ENCODE data around the gene SF3B1.
"Not testable (repeated sequence)": the region's sequence is repeated elsewhere in the genome, so short reads cannot be mapped to it uniquely, and the experiment has no call there.

SF3B1 gene

DNA sequence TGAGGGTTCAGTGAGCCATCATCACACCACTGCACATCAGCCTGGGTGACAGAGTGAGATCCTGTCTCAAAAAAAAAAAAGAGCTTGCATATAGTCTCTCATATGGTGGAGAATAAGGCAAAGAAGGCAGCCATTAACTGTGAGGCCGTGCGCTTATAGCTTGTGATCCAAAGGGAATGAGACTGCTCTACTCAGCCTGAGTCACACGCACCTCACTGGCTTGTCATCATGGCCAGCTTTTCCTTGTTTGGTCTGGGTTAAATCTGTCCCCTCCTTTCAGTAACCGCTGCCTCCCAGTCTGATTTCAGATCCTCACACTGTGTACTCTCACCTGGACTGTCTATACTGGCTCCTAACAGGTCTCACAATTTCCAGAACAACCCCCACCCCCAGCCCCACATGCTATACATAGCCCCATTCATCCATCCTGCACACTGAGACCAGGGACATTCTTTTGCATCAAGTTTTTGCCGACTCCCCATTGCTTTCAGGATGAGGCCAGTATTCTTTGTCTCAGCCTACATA lies 88.9 kb downstream of the SF3B1 start:
- H4K20me1 ChIP-seq (ENCODE audit: insufficient read depth, low read length, poor library complexity, severe bottlenecking) = no peaks in the 10 kb centered on the region
- no peak overlapping the region for H3K4me2 ChIP-seq (ENCODE audit: low read depth, low read length, poor library complexity, severe bottlenecking)
- H3K9me2 ChIP-seq (replicated peaks; ENCODE audit: low read depth, low read length) = no peaks in the 10 kb centered on the region
- no peaks in the 10 kb centered on the region for H3K27me3 ChIP-seq (ENCODE audit: insufficient read depth, low read length, poor library complexity, severe bottlenecking)
- H3F3A ChIP-seq (ENCODE audit: low read depth) = no peaks in the 10 kb centered on the region
- no peak overlapping the region for H2AFZ ChIP-seq (ENCODE audit: low read length)
- no peaks in the 10 kb centered on the region for H3K36me3 ChIP-seq (ENCODE audit: insufficient read depth, low read length)
- TF ChIP-seq, protein P1, sequence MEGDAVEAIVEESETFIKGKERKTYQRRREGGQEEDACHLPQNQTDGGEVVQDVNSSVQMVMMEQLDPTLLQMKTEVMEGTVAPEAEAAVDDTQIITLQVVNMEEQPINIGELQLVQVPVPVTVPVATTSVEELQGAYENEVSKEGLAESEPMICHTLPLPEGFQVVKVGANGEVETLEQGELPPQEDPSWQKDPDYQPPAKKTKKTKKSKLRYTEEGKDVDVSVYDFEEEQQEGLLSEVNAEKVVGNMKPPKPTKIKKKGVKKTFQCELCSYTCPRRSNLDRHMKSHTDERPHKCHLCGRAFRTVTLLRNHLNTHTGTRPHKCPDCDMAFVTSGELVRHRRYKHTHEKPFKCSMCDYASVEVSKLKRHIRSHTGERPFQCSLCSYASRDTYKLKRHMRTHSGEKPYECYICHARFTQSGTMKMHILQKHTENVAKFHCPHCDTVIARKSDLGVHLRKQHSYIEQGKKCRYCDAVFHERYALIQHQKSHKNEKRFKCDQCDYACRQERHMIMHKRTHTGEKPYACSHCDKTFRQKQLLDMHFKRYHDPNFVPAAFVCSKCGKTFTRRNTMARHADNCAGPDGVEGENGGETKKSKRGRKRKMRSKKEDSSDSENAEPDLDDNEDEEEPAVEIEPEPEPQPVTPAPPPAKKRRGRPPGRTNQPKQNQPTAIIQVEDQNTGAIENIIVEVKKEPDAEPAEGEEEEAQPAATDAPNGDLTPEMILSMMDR (conservative IDR thresholded peaks at IDR 0.05; ENCODE audit: low read length) = no peak
- no peak for TF ChIP-seq EZH2phosphoT487 (IDR thresholded peaks at IDR 0.05; ENCODE audit: borderline replicate concordance)
- no peak overlapping the region for H3K9ac ChIP-seq (ENCODE audit: low read depth, low read length, poor library complexity, severe bottlenecking)
- no peaks in the 10 kb centered on the region for H3K79me2 ChIP-seq (ENCODE audit: insufficient read depth, low read length)
- H3K4me3 ChIP-seq (ENCODE audit: low read length, poor library complexity, severe bottlenecking) = no peak overlapping the region
- no peaks in the 10 kb centered on the region for H3K9me3 ChIP-seq (ENCODE audit: insufficient read depth, low read depth, low read length)
- peaks cover 10% of the 10 kb centered on the region for H3K4me1 ChIP-seq (ENCODE audit: insufficient read depth, low read length, poor library complexity, severe bottlenecking)

DNA sequence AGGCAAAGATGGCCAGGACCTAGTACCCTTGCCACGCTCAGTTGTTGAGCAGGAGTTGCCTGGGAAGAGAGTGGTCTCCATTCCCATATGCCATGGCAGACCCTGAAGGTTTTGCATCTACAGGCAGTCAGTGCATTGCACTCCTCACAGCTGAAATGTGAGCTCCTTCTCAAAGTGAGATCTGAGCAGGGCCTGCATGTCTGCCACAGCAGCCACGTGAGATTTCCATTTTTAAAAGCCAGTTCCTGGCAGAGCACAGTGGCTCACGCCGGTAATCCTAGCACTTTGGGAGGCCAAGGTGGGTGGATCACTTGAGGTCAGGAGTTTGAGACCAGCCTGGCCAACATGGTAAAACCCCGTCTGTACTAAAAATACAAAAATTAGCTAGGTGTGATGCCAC lies 90.9 kb downstream of the SF3B1 start:
- H3F3A ChIP-seq (ENCODE audit: low read depth); H3K36me3 ChIP-seq (ENCODE audit: insufficient read depth, low read length): not testable (repeated sequence)

DNA sequence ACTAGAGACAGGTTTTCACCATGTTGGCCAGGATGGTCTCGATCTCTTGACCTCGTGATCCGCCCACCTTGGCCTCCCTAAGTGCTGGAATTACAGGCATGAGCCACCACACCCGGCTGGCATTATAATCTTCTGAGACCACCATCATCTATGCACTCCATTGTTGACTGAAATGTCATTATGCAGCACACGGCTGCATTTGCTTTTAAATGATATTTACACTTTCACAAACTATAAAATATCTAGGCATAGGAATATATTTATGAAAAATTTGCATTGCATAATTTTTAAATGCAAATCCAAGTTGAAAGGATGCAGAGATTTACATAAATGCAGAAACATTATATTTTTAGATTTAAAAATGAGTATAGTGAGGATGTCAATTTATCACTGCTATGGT lies 94.2 kb downstream of the SF3B1 start:
- Histone ChIP-seq H3F3A (ENCODE audit: low read depth) (no peaks in the 10 kb centered on the region), H3K4me1 (ENCODE audit: insufficient read depth, low read length, poor library complexity, severe bottlenecking) (peaks cover 12% of the 10 kb centered on the region), H3K27me3 (ENCODE audit: insufficient read depth, low read length, poor library complexity, severe bottlenecking) (no peaks in the 10 kb centered on the region), H3K4me3 (ENCODE audit: low read length, poor library complexity, severe bottlenecking) (no peak overlapping the region), H3K4me2 (ENCODE audit: low read depth, low read length, poor library complexity, severe bottlenecking) (no peak overlapping the region), H2AFZ (ENCODE audit: low read length) (no peak overlapping the region), H3K9ac (ENCODE audit: low read depth, low read length, poor library complexity, severe bottlenecking) (no peak overlapping the region), H3K9me2 (replicated peaks; ENCODE audit: low read depth, low read length) (no peaks in the 10 kb centered on the region), H4K20me1 (ENCODE audit: insufficient read depth, low read length, poor library complexity, severe bottlenecking) (no peaks in the 10 kb centered on the region), H3K36me3 (ENCODE audit: insufficient read depth, low read length) (no peaks in the 10 kb centered on the region), H3K9me3 (ENCODE audit: insufficient read depth, low read depth, low read length) (no peaks in the 10 kb centered on the region), H3K79me2 (ENCODE audit: insufficient read depth, low read length) (no peaks in the 10 kb centered on the region)
- no peak for TF ChIP-seq EZH2phosphoT487 (IDR thresholded peaks at IDR 0.05; ENCODE audit: borderline replicate concordance)
- TF ChIP-seq, protein P1 (conservative IDR thresholded peaks at IDR 0.05; ENCODE audit: low read length) = no peak

More for the DNA sequence above, 90.9 kb downstream of the SF3B1 start:
- H3K79me2 ChIP-seq (ENCODE audit: insufficient read depth, low read length); H4K20me1 ChIP-seq (ENCODE audit: insufficient read depth, low read length, poor library complexity, severe bottlenecking); H3K4me3 ChIP-seq (ENCODE audit: low read length, poor library complexity, severe bottlenecking); H3K4me2 ChIP-seq (ENCODE audit: low read depth, low read length, poor library complexity, severe bottlenecking); H2AFZ ChIP-seq (ENCODE audit: low read length); H3K9ac ChIP-seq (ENCODE audit: low read depth, low read length, poor library complexity, severe bottlenecking); H3K9me2 ChIP-seq (replicated peaks; ENCODE audit: low read depth, low read length); H3K9me3 ChIP-seq (ENCODE audit: insufficient read depth, low read depth, low read length); H3K27me3 ChIP-seq (ENCODE audit: insufficient read depth, low read length, poor library complexity, severe bottlenecking): not testable (repeated sequence)
- peaks cover 21% of the 10 kb centered on the region for H3K4me1 ChIP-seq (ENCODE audit: insufficient read depth, low read length, poor library complexity, severe bottlenecking)
